ENCODE measurements around the gene PCDH9.

GRCh38 chr13:67119481-67119894 is 110.6 kb downstream of the PCDH9 start:
- TF ChIP-seq, protein P1, sequence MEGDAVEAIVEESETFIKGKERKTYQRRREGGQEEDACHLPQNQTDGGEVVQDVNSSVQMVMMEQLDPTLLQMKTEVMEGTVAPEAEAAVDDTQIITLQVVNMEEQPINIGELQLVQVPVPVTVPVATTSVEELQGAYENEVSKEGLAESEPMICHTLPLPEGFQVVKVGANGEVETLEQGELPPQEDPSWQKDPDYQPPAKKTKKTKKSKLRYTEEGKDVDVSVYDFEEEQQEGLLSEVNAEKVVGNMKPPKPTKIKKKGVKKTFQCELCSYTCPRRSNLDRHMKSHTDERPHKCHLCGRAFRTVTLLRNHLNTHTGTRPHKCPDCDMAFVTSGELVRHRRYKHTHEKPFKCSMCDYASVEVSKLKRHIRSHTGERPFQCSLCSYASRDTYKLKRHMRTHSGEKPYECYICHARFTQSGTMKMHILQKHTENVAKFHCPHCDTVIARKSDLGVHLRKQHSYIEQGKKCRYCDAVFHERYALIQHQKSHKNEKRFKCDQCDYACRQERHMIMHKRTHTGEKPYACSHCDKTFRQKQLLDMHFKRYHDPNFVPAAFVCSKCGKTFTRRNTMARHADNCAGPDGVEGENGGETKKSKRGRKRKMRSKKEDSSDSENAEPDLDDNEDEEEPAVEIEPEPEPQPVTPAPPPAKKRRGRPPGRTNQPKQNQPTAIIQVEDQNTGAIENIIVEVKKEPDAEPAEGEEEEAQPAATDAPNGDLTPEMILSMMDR (IDR thresholded peaks at IDR 0.05): no peak
- TF ChIP-seq POLR2A (IDR thresholded peaks at IDR 0.05): no peak

All from Peyer's patch (tissue), 4 donors.